GM21576 (cell line): ENCODE measurements around the gene CCPG1.

Experiments
- ATAC-seq: cut with Tn5 transposase; IDR thresholded peaks from one replicate; pipeline ENCODE4 v1.9.1; 2021; ENCODE audit warnings: mild to moderate bottlenecking, moderate library complexity; ENCODE audit not compliant: unreplicated experiment

CCPG1 gene

GRCh38 chr15:55319537-55320237, 88.5 kb downstream of the CCPG1 start:
- ATAC-seq, result peak; percentile 53

DNA sequence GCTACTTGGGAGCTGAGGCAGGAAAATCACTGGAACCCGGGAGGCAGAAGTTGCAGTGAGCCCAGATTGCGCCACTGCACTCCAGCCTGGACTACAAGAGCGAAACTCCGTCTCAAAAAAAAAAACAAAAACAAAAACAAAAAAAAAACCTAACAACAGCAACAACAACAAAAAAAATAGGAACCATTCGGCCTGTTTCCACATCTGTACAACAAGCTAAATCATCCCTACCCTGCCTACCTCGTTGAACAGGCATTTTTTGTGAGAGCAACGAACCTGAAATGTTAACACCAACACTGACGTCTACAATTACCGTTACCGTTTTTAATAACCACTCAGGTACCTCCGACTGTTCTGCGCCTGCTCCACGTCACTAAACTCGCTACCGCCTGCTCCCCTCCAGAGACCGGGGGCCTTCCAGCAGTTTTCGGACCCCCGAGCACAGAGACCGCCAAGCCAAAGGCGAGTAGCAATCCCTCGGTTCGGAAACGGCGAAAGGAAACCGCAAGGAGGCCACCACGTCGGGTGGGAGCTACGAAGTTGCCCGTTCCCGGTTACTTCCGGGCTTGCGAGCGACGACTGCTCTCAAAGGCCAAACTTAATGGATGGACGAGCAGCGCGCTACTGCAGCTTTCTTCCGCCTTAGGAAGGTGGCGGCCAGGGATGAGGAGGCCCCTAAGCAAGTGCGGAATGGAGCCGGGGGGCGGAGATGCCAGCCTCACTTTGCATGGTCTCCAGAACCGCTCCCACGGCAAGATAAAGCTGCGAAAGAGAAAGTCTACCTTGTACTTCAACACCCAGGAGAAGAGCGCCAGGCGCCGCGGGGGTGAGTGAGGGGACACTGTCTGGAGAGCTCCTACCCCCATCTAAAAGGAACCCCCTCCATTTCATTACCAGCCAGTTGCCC, 89.3 kb downstream of the CCPG1 start, which contains the start of the genes PIGB and PIGBOS1:
Gene PIGB, plus strand, starts transcription at position 635 of the 907 bp plus-strand sequence. Its CDS starts 29 bp downstream, at position 664.
Gene PIGBOS1, minus strand, starts transcription at position 536 of the 907 bp plus-strand sequence. CDS start 1,331 bp downstream, outside the sequence.
- ATAC-seq, result peak; percentile 91
